Astrocyte of the cerebellum (primary cell): Measurements from ENCODE around the gene ACVR1C.
A peak's percentile ranks its signal among the peaks of the same experiment; 100 is the strongest.
"Not testable (repeated sequence)": the region's sequence is repeated elsewhere in the genome, so short reads cannot be mapped to it uniquely, and the experiment has no call there.

ENCODE experiments used
- DNase-seq: peaks from one replicate; pipeline ENCODE4 v3.0.0-alpha.2; 2011; ENCODE audit warnings: low read depth
- H3K4me3 ChIP-seq: 2 replicates; pipeline ENCODE4 v1.5.1; 2011; ENCODE audit warnings: mild to moderate bottlenecking, low read depth, low read length, moderate library complexity
- in situ Hi-C: cut with HindIII; loops from 2 replicates; pipeline ENCODE4 v1.10.0; 2017; ENCODE audit warnings: low sequenced_read_pairs
- TF ChIP-seq, protein P1 (sequence below): IDR thresholded peaks from 2 replicates; pipeline ENCODE4 v1.5.1; 2012; ENCODE audit warnings: low read length, low read depth, moderate library complexity, mild to moderate bottlenecking; ENCODE audit errors: missing control alignments

The ACVR1C gene

DNA sequence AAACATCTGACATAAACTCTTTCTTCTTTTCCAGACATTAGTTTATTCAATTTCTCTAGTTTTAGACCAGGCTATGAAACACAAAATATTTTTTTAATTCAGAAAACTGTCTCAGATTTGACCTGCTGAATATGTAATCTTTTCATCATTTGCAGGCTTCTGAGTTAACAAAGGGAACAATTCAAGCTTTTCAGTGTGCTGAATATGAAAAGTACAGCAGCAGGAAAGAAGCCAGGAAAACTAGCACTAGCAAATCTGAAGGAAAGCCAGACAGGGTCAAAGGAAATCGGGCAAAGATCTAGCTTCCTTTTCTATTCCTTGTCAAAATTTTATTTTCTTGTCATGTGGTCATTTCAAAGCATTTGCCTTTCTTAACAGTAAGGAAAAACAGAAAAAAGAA lies 35.3 kb downstream of the ACVR1C start:
- no peak for DNase-seq
- TF ChIP-seq, protein P1, sequence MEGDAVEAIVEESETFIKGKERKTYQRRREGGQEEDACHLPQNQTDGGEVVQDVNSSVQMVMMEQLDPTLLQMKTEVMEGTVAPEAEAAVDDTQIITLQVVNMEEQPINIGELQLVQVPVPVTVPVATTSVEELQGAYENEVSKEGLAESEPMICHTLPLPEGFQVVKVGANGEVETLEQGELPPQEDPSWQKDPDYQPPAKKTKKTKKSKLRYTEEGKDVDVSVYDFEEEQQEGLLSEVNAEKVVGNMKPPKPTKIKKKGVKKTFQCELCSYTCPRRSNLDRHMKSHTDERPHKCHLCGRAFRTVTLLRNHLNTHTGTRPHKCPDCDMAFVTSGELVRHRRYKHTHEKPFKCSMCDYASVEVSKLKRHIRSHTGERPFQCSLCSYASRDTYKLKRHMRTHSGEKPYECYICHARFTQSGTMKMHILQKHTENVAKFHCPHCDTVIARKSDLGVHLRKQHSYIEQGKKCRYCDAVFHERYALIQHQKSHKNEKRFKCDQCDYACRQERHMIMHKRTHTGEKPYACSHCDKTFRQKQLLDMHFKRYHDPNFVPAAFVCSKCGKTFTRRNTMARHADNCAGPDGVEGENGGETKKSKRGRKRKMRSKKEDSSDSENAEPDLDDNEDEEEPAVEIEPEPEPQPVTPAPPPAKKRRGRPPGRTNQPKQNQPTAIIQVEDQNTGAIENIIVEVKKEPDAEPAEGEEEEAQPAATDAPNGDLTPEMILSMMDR, result no peak
- no peak overlapping the region for H3K4me3 ChIP-seq
- in situ Hi-C loops, result no loop called here

DNA sequence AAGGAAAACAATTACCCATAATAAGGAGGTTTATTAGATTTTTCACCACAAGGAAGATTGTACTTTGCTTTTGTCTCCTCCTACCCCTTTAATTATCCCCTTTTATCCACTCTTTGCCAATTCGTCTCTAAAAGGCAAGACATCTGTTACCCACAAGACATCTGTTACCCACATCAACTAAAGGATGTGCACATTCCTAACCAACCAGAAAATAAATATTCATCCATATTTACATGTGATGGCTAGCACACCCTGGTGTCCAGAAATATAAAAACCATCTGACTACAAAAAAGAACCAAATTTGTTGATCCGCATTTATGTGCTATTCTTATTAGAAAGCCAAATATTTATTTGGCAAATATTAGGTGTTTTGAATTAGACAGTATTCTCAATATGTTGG lies 35.7 kb downstream of the ACVR1C start:
- DNase-seq, result no peak
- TF ChIP-seq, protein P1, result peak; percentile 17
- in situ Hi-C loops, result no loop called here
- no peak overlapping the region for H3K4me3 ChIP-seq

- TF ChIP-seq, protein P1, result no peak
- in situ Hi-C loops, result no loop called here
- no peak for DNase-seq
- H3K4me3 ChIP-seq, result no peak overlapping the region
Measured at GRCh38 chr2:157592374-157592773, 36.3 kb downstream of the ACVR1C start.

- TF ChIP-seq, protein P1, result no peak
- H3K4me3 ChIP-seq, result no peak overlapping the region
- no peak for DNase-seq
- in situ Hi-C loops, result no loop called here
Measured at GRCh38 chr2:157587576-157587975, 41.1 kb downstream of the ACVR1C start.

GRCh38 chr2:157574165-157574564 lies 54.5 kb downstream of the ACVR1C start:
- no peak for DNase-seq
- in situ Hi-C loops, result no loop called here
- no peak overlapping the region for H3K4me3 ChIP-seq
- TF ChIP-seq, protein P1, result no peak

DNA sequence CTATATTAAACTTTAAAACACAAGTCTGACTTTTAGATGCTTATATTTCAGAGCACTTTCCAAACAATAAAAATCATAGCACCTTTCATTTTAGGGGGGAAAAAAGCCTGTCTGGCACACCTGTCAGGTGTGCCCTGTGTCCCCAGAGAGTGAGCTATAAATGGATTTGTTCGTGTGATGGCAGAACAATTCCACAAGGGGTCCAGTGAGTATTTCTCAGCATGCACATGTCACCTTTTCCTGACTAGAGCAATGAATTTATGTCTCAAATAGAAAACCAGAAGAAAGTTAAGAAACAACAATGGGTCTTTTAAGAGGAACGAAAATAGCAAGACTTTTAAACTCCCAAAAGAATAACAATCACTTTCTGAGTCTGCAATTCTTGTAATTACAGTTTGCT lies 55.9 kb downstream of the ACVR1C start:
- TF ChIP-seq, protein P1, result peak; percentile 28
- H3K4me3 ChIP-seq, result no peak overlapping the region
- in situ Hi-C loops, result no loop called here
- DNase-seq, result no peak

GRCh38 chr2:157566623-157567022 lies 62.0 kb downstream of the ACVR1C start:
- in situ Hi-C loops, DNase-seq, H3K4me3 ChIP-seq: not testable (repeated sequence)

- DNase-seq, H3K4me3 ChIP-seq, in situ Hi-C loops: not testable (repeated sequence)
Measured at GRCh38 chr2:157566113-157566512, 62.6 kb downstream of the ACVR1C start.
